A172 (cell line): ENCODE measurements around the gene HIP1R. TPM values are rescaled to one million over a fixed set of nuclear protein-coding genes. Genes with fewer than 3 reads are reported as not detected.
"Not testable (repeated sequence)": the region's sequence is repeated elsewhere in the genome, so short reads cannot be mapped to it uniquely, and the experiment has no call there.

Experiments
- DNase-seq: peaks from one replicate; pipeline ENCODE4 v3.0.0-alpha.2; 2015; ENCODE audit warnings: low spot score
- total RNA-seq: library from RNA; depleted of rRNA; stranded (reverse); fragments of >200 nt; shearing (Covaris generic); gene quantifications from 2 replicates; pipeline ENCODE4 v1.2.3, GENCODE V29; 2014

The HIP1R gene
- total RNA-seq, 1 experiment from 2014 or later, result 22.4 TPM

GRCh38 chr12:122871851-122872780, 36.9 kb downstream of the HIP1R start:
- peak; percentile 61 for DNase-seq

GRCh38 chr12:122872815-122873361, 37.6 kb downstream of the HIP1R start:
- DNase-seq, result no peak

GRCh38 chr12:122873540-122873939, 38.3 kb downstream of the HIP1R start:
- no peak for DNase-seq

- DNase-seq, result no peak
These were observed 38.8 kb downstream of the HIP1R start for GRCh38 chr12:122874081-122874480.

- DNase-seq, result no peak
These were observed 40.4 kb downstream of the HIP1R start for GRCh38 chr12:122875590-122876220.

GRCh38 chr12:122876281-122876680, 41.0 kb downstream of the HIP1R start:
- not testable (repeated sequence) for DNase-seq

- no peak for DNase-seq
These were observed 41.5 kb downstream of the HIP1R start for GRCh38 chr12:122876731-122877130.

GRCh38 chr12:122878780-122879612, 43.7 kb downstream of the HIP1R start:
- no peak for DNase-seq

GRCh38 chr12:122880155-122880667, 45.0 kb downstream of the HIP1R start:
- no peak for DNase-seq

- no peak for DNase-seq
These were observed 45.4 kb downstream of the HIP1R start for GRCh38 chr12:122880668-122881067.

- DNase-seq, result no peak
These were observed 47.8 kb downstream of the HIP1R start for GRCh38 chr12:122882908-122883558.

GRCh38 chr12:122884091-122884826, 49.0 kb downstream of the HIP1R start:
- DNase-seq, result no peak

GRCh38 chr12:122884860-122885259, 49.6 kb downstream of the HIP1R start:
- no peak for DNase-seq

- no peak for DNase-seq
These were observed 50.9 kb downstream of the HIP1R start for GRCh38 chr12:122886161-122886560.

GRCh38 chr12:122886851-122887818, 51.9 kb downstream of the HIP1R start:
- peak; percentile 83 for DNase-seq

GRCh38 chr12:122887819-122888212, 52.6 kb downstream of the HIP1R start:
- DNase-seq, result no peak

- no peak for DNase-seq
These were observed 53.0 kb downstream of the HIP1R start for GRCh38 chr12:122888232-122888752.

GRCh38 chr12:122889761-122890520, 54.7 kb downstream of the HIP1R start:
- DNase-seq, result no peak
